COR-L47 (cell line): Measurements from ENCODE around the gene PPP4R2.
"Not testable (repeated sequence)": the region's sequence is repeated elsewhere in the genome, so short reads cannot be mapped to it uniquely, and the experiment has no call there.

ENCODE experiments used
- DNase-seq: peaks from one replicate; lab custom pipeline; 2025; lab: John Stamatoyannopoulos, UW

PPP4R2 gene

GRCh38 chr3:72977060-72977808, 19.4 kb upstream of the PPP4R2 start:
- no peak for DNase-seq

- DNase-seq = no peak
Observed at GRCh38 chr3:72982609-72983366, 13.8 kb upstream of the PPP4R2 start.

- no peak for DNase-seq
Observed at GRCh38 chr3:72985576-72985975, 11.0 kb upstream of the PPP4R2 start.

GRCh38 chr3:72990701-72991395, 5.8 kb upstream of the PPP4R2 start:
- DNase-seq = no peak

GRCh38 chr3:72991522-72991921, 5.1 kb upstream of the PPP4R2 start:
- no peak for DNase-seq

GRCh38 chr3:72993391-72993790, 3.2 kb upstream of the PPP4R2 start:
- no peak for DNase-seq

- DNase-seq = no peak
Observed at GRCh38 chr3:72995337-72995736, 1.3 kb upstream of the PPP4R2 start.

GRCh38 chr3:72996121-72996472, 514 bp upstream of the PPP4R2 start:
- no peak for DNase-seq

GRCh38 chr3:72997421-72997961, 880 bp downstream of the PPP4R2 start:
- peak; percentile 3 for DNase-seq

- no peak for DNase-seq
Observed at GRCh38 chr3:72998466-72998865, 1.9 kb downstream of the PPP4R2 start.

GRCh38 chr3:72999951-73000350, 3.3 kb downstream of the PPP4R2 start:
- no peak for DNase-seq

- DNase-seq = not testable (repeated sequence)
Observed at GRCh38 chr3:73003050-73003449, 6.4 kb downstream of the PPP4R2 start.

GRCh38 chr3:73004316-73004715, 7.7 kb downstream of the PPP4R2 start:
- DNase-seq = no peak

GRCh38 chr3:73007992-73008712, 11.5 kb downstream of the PPP4R2 start:
- DNase-seq = no peak

GRCh38 chr3:73009008-73009407, 12.4 kb downstream of the PPP4R2 start:
- DNase-seq = no peak

GRCh38 chr3:73009750-73010149, 13.1 kb downstream of the PPP4R2 start:
- no peak for DNase-seq

- no peak for DNase-seq
Observed at GRCh38 chr3:73010158-73010557, 13.5 kb downstream of the PPP4R2 start.

- DNase-seq = no peak
Observed at GRCh38 chr3:73018298-73018697, 21.7 kb downstream of the PPP4R2 start.

- DNase-seq = no peak
Observed at GRCh38 chr3:73018790-73019441, 22.3 kb downstream of the PPP4R2 start.

GRCh38 chr3:73021301-73021835, 24.8 kb downstream of the PPP4R2 start:
- no peak for DNase-seq

GRCh38 chr3:73024836-73025235, 28.2 kb downstream of the PPP4R2 start:
- no peak for DNase-seq
